ENCODE results near the gene WDR18. TPM values are rescaled to one million over a fixed set of nuclear protein-coding genes. Genes with fewer than 3 reads are reported as not detected.

Gene WDR18
- total RNA-seq, 1 donor from 2014 or later = 29.2 TPM

GRCh38 chr19:961866-962620 lies 22.1 kb upstream of the WDR18 start:
- Histone ChIP-seq H3K27ac (no peak overlapping the region), H3K4me3 (no peak overlapping the region), H3K27me3 (ENCODE audit: low read depth) (no peaks in the 10 kb centered on the region), H3K36me3 (peaks cover 38% of the 10 kb centered on the region), H3K9me3 (no peaks in the 10 kb centered on the region), H3K4me1 (peaks cover 9% of the 10 kb centered on the region)
- intact Hi-C loops (cut with DNase I) = no loop called here
- ATAC-seq (no peak), DNase-seq (no peak)
- TF ChIP-seq CTCF (IDR thresholded peaks at IDR 0.05) = no peak

GRCh38 chr19:962683-963400 lies 21.3 kb upstream of the WDR18 start:
- Histone ChIP-seq H3K36me3 (peaks cover 43% of the 10 kb centered on the region), H3K27me3 (ENCODE audit: low read depth) (no peaks in the 10 kb centered on the region), H3K4me3 (no peak overlapping the region), H3K27ac (no peak overlapping the region), H3K4me1 (peaks cover 9% of the 10 kb centered on the region), H3K9me3 (no peaks in the 10 kb centered on the region)
- ATAC-seq (no peak), DNase-seq (no peak)
- intact Hi-C loops (cut with DNase I) = no loop called here
- no peak for TF ChIP-seq CTCF (IDR thresholded peaks at IDR 0.05)

GRCh38 chr19:963486-963951 lies 20.6 kb upstream of the WDR18 start:
- DNase-seq = no peak
- Histone ChIP-seq H3K4me3 (no peak overlapping the region), H3K4me1 (peaks cover 9% of the 10 kb centered on the region), H3K36me3 (peaks cover 47% of the 10 kb centered on the region), H3K9me3 (no peaks in the 10 kb centered on the region), H3K27me3 (ENCODE audit: low read depth) (no peaks in the 10 kb centered on the region), H3K27ac (no peak overlapping the region)
- intact Hi-C loops (cut with DNase I) = no loop called here
- ATAC-seq = no peak
- TF ChIP-seq CTCF (IDR thresholded peaks at IDR 0.05) = no peak

- H3K4me3 ChIP-seq = no peak overlapping the region
- intact Hi-C loops (cut with DNase I) = no loop called here
- no peak for TF ChIP-seq CTCF (IDR thresholded peaks at IDR 0.05)
- H3K27me3 ChIP-seq (ENCODE audit: low read depth) = no peaks in the 10 kb centered on the region
- H3K9me3 ChIP-seq = no peaks in the 10 kb centered on the region
- ATAC-seq (no peak), DNase-seq (no peak)
- H3K36me3 ChIP-seq = peaks cover 53% of the 10 kb centered on the region
- peaks cover 9% of the 10 kb centered on the region for H3K4me1 ChIP-seq
- H3K27ac ChIP-seq = no peak overlapping the region
Measured at GRCh38 chr19:964116-964520, 20.0 kb upstream of the WDR18 start.

- Histone ChIP-seq H3K4me1 (peaks cover 9% of the 10 kb centered on the region), H3K36me3 (peaks cover 62% of the 10 kb centered on the region)
- no peak for DNase-seq
Measured at GRCh38 chr19:964761-965694, 19.1 kb upstream of the WDR18 start.

More at GRCh38 chr19:964761-965694, 19.1 kb upstream of the WDR18 start:
- no peaks in the 10 kb centered on the region for H3K9me3 ChIP-seq
- H3K27ac ChIP-seq = no peak overlapping the region
- no peaks in the 10 kb centered on the region for H3K27me3 ChIP-seq (ENCODE audit: low read depth)
- no peak overlapping the region for H3K4me3 ChIP-seq
- TF ChIP-seq CTCF (IDR thresholded peaks at IDR 0.05) = no peak
- intact Hi-C loops (cut with DNase I) = no loop called here
- ATAC-seq = no peak

Data from lower lobe of right lung (tissue), 2 donors.